Activated CD4-positive, alpha-beta T cell treated with anti-CD3 and anti-CD28 coated beads for 4 hours (primary cell): ENCODE results near the gene RPL29.
A peak's percentile ranks its signal among the peaks of the same experiment; 100 is the strongest.

Experiments
- DNase-seq, 2 donors: peaks; one replicate each; pipeline ENCODE4 v3.0.0-alpha.2; 2020

The RPL29 gene

DNA sequence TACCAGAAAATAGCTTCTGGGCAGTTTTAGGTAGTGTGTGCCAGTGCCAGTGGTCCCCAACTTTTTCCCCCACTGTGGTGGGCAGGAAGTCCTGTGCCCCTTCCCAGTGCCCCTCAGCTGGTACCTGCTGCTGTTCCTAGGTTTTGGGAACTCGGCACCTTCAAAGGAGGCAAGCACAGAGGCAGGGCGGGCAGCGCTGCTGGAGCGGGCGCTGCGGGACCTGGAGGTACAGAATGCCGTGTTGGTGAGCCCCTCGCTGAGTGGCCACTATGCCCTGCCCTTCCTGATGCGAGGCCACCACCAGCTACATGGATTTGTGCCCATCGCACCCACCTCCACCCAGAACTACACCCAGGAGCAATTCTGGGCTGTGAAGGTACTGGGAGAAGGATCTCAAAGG, 15.4 kb downstream of the RPL29 start:
- no peak for DNase-seq

DNA sequence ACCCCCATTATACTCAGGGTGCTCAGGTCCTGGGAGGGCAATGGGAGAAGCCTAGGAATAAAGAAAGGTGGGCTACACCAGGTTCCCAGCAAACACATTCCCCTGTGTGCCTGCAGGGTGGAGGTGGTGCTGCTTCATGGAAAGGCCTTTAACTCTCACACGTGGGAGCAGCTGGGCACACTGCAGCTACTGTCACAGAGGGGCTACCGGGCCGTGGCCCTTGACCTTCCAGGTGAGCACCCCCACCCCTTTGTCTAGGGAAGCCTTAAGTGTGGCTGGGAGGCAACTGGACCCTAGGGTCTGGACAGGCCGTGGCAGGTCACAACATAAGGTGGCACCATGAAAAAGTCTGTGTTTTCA, 17.6 kb downstream of the RPL29 start:
- no peak for DNase-seq

DNA sequence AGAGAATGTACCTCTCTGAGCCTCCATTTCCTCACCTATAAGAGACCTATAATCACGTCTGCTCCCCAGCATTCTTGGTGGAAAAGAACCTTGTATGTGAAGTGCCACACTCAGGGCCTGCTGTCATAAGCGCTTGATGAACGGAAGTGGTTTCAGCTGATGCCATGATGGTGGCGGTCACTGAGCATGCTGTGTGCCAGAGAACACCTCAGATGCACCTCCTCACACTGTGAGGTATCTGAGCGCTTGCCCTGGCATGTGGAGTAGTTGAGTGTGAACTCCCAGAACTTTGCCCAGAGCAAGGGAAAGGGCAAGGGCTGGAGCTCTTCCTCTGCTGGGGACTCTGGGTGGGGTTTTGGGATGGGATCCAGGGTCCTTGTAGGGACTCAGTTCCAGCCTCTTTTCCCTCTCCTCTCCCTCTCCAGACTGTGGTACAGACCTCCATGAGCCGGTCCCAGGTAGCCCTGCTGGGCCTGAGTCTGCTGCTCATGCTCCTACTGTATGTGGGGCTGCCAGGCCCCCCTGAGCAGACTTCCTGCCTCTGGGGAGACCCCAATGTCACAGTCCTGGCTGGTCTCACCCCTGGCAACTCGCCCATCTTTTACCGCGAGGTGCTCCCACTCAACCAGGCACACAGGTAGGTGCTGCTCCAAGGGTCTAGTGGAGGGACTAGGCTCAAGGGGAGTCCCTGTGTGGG, 18.1 kb downstream of the RPL29 start:
- DNase-seq = no peak

DNA sequence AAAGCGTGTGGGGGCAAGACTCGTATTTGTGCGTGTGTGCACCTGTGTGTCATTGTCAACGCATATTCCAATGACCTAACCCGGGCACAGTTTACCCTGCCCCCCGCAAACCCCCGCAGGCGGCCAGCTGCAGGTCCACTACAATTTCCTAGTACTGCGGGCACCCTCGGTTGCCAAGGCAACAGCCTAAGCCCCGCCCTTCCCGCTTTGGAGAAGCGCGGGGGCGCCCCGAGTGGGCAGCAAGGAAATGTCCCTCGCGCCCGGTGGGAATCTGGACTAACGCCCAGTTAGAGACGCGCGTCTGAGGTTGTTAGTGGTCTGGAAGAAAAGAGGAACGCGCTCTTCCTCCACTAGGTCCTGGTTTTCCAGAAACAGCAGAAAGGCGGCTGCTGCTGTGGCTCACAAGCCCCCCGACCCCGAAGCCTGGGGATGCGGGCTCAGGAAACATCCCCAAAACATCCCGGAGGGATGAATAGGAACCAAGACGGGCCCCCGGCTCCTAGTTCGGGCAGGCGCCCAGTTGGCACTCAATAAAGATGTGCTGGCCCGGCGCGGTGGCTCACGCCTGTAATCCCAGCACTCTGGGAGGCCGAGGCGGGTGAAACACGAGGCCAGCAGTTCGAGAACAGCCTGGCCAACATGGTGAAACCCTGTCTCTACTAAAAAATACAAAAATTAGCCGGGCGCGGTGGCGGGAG, 19.7 kb downstream of the RPL29 start:
- no peak for DNase-seq

DNA sequence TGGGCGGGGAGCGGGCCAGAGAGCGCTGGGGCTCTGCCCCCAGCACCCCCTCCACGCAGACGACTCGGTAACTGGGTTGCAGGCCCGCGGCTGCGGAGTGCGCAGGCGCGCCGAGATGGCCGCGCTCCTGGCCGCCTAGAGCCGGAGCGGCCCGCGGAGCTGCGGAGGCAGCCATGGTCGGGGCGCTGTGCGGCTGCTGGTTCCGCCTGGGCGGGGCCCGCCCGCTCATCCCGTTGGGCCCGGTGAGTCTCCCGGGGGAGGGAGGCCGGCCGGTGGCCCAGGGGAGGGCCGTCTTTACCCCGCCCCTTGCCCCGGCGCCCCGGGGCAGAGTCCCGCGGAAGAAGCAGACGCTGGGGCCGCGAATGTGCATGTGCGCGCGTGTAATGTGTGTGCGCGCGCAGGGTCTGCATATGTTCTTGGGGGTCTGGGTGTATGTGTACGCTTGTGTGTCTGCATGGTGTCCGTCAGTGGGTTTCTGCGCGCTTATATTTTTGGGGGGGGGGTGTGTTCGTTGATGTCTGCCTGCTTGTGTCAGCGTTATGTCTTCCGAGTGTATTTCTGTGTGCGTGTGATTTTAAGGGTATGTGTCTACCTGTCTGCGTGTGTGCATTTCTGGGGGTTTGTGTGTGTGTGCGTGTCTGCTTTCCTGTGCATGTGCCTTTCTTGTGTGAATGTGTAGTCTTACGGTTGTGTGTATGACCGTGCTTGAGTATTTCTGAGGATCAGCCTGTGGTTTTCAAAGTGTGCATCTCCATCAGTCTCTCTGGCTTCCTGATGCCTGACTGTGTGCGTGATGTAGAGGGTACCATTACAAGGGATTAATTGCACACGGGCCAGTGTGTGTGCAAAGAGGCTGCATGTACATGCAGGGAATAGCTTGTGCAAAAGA, 20.5 kb downstream of the RPL29 start, which contains the start of gene ABHD14A:
Gene ABHD14A (plus strand): TSS at position 102 of the 889 bp plus-strand sequence. CDS start 72 bp downstream, at position 174.
- peak; percentile 59 to 62 for DNase-seq

DNA sequence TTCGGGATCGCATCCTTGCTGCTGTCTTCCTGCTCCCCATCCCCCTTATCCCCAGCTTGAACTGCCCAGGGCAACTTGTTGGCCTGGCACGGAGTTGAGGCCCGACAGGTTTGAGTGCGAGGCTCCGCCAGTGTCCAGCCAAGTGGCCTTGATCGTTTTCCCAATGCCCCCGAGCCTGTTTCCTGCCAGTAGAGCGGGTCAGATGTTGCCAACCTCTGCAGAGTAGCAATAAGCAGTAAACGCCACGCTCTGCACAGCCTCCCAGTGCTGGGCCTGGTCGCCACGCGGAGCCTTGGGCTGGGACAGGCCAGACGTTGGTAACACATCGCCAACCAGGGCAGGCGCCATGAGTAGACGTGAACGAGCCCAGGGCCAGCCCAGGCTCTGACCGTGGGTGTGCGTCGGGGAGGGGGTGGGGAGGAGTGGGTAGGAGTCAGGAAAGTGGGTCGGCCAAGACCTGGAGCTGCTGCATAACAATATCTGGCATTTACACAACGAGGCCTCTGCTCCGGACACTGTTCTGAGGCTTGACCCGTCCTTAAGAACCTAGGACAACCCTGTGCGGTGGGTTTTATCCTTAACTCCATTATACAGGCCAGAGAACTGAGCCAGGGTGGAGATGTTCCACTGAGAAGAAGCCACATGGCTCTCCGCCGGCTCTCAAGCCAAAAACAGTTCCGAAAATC, 21.3 kb downstream of the RPL29 start:
- DNase-seq = no peak

DNA sequence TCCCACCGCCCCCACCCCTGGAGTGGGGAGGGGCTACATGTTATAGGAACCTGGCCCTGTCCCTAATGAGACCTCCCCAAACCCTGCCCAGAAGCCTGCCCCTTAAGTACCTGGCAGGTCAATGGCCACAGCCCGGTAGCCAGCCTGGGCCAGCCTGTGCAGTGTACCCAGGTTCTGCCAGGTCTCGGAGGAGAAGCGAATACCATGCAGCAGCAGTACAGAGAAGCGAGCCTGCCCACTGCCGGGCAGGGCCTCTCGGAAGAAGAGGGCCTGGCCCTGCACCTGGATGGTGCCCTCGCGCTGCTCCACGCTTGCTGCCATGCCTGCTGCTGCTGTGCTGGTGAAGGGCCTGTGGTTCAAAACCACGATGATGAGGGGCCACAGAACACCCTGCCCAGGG, 24.3 kb downstream of the RPL29 start:
- DNase-seq = no peak

DNA sequence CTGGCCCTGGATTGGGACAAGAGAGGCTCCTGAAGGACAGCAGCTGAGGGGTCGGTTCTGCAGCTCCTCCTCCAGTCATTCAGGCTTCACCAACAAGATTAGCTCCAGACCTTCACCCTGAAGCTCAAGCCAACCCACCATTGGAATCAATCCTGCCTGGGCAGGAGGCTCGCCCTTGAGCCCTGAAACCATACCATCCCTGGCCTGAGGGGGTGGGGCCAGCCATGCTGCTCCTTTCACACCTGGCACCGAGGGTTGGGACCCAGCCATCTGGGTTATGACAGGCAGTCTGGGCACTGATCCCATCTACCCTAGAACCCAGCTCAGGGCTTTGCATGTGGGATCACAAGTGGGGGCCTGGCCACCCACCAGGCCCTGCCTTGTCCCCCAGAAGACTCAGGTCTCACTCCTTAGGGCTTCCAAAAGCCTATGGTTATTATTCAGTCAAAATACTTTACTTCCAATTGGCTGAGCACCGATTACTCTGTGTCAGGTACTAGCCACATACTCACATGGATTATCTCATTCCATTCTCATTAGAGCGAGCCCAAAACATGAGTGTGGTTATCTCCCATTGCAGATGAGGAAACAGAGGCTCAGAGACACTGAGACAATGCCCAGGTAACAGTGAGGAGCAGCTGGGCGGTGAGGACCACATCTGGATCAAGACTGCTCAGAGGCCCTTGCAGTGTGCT, 24.9 kb downstream of the RPL29 start:
- DNase-seq = no peak

DNA sequence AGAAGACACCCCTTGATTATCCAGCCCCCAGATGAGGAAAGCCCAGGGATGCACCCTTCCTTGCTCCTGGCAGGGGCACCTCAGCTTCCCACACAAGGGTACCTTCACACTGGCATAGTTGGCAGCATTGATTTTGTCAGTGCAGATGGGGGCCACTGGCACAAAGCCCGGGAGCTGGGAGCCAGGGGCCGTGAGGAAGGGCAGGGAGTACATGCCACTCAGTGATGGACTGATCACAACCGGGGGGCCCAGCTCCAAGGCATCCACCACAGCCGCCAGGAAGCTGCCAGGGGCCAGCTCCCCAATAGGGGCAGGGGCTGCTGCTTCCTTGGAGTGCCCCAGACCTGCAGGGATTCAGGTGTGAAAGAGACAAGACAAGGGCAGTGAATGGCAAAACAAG, 25.9 kb downstream of the RPL29 start:
- DNase-seq = no peak

DNA sequence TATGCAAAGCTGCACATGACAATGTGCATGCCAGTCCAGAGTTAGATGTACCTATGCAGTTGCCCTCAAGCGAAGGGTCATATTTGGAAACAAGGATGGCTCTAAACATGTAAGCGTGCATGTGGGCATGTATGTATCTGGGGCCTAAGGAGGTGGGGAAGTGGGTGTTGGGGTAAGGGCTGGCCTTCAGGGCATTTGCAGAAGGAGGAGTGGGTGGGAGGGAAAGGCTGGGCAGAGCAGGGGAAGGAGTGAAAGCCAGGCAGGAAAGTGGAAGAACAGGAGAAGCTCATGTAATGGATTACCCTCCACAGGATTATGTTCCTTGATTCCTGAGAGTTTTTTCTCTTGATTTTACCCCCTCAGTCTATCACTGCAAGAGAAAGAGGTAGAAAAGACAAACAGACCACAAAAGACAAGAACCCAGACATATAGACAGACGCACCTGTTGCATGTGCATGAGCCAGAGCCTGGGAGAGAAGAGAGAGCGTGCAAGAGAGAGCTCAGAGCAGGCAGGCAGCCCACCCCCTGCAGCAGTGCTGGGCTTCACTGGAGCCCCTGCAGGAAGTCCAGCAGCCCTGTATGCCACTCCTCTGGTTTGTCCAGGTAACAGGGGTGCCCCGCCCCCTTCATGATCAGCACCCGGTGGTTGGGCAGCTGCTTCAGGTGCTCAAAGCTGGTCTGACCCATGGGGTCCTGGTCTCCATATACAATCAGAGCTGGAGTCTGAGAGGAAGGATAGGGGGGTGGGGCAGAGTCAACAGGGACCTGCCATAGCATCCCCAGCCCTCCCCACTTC, 26.6 kb downstream of the RPL29 start:
- DNase-seq = no peak

DNA sequence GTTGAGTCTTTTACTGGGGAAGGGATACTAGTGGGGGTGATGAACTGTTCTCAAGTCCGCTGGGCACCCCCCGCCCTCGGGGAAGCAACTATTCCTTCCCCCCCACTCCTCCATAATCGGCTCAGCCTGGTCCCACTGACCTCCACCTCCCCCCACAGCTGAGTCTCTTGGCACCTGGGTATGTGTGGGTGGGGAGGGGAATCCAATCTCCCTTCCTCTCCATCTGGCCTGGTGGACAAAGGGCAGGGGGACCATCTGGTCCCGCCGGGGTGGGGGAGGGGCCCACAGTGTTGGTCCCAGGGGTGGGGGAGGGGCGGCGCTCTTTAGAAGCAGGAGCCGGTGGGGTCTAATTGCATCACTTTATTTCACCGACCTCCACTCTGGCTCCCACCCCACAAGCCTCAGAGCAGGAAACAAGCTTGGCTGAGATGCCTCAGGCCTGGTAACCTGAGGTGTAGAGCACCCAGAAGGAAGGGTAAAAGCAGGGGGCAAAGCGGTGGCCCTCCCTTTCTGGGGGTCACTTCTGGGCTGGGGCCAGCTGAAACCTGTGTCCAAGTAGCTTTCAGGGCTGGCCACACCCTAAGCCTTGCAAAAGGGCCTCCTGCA, 27.4 kb downstream of the RPL29 start:
- no peak for DNase-seq

DNA sequence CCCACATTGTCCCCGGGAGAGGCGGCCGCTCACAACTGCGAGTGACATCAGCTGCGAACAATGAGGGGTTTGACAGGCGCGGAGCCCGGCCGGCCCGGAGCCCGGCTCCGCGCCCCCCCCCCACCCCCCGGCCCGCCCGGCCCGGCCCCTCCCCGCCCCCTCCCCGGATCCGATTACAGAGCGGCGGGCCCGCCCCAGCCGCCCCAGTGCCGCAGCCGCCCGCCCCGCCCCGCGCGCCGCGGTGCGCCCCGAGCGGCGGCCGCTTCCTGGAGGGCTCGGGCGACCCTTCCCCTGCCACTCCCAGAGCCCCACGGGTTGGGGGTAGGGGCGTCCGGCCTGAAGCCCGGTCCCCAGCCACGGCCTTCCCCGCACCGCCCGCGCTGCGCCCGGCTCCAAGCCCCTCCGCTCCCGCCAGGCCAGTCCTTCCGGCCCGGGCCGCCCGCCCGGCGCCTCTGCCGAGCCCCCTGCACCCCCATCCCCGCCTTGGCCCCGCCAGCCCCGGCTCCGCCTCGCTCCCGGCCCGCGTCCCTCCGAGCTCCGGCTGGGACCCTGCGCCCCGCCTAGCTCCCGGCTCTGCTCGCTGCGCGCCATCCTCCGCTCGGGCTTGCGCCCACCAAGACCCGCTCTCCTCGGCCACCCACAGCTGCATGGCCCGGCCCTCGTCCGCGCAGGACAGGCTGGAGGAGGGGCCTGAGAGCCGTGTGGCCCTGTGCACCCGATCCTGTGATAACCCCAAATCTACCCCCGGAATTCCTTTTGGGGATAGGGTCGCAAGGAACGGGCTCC, 28.1 kb downstream of the RPL29 start, which contains the start of gene PCBP4:
Gene PCBP4 (minus strand): TSS at position 71 of the 786 bp plus-strand sequence. CDS start 6,214 bp downstream, outside the sequence.
- peak in 1 of 2 donors; percentile 32 for DNase-seq

DNA sequence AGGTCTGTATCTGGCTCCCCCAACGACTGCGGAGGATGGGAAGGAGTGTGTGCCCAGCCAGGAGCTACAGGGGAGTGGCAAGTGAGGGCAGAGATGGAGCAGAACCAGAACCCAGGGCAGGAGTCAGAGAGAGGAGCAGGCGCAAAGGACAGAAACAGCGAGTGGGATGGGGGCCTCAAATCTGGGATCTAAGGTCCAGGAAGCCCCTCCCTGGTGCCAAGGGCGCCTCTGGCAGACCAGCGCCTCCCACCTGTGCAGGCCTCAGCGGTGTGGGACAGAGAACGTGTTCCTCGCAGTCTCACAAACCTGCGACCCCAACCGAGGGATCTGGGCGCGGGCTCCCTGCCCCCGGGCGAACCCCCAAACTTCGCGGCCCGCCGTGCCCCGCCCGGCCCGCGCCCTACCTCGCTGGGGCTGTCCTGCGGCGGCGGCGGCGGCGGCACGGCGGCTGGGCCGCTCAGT, 28.7 kb downstream of the RPL29 start:
- no peak for DNase-seq

DNA sequence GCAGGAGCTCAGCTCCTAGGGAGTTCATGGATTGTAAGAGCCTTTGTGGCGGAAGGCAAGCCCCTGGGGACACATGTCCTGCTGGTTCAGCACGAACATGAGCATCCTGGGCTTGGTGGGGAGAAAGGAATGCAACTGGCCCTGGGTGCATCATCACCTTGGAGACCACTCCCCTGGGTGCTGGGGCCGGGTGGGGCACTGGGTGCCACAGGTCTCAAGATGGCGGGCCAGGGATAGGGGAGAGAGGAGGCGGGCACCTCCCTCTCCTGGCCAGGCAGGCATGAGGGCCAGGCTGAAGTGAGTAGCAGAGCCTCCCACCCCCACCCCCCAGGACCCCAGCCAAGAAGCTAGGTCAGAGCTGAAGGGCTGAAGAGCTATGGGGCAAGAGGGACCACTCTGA, 29.2 kb downstream of the RPL29 start:
- no peak for DNase-seq

DNA sequence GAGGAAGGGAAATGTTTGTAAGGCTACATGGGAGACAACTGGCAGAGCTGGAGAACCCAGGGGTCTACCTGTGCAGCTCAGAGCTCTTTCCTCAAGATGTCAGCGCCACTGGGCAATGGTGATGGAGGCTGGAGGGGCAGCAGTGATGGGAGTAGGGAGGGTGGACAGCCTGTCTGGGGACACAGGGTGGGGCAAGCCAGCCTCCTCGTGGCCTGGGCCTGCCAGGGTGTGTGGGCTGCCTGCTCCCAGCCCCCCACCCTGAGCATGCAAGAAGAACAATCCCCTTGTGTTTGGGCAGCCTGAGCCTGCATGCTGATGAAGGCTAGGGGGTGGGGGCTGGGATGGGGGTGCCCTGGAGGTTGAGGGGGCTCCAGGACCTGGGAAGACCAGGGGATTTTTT, 29.7 kb downstream of the RPL29 start:
- no peak for DNase-seq

DNA sequence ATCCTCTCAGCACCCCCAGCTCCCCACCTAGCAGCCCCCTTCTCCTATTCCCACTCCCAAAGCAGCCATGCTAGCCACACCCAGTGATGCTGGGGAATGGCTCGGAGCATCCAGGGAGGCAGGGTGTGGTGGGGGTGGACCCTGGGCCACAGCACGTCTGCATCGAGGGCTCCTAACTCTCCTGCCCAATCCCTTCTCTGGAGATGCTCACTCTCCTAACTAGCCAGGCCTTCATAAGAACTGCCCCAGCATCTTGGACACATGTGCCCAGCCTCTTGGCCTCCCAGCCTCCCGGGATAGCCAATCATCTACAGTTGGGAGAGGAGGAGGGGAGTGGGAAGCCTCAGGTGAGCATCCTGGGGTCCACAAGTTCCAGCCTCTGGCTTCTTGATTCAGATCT, 31.2 kb downstream of the RPL29 start:
- no peak for DNase-seq

DNA sequence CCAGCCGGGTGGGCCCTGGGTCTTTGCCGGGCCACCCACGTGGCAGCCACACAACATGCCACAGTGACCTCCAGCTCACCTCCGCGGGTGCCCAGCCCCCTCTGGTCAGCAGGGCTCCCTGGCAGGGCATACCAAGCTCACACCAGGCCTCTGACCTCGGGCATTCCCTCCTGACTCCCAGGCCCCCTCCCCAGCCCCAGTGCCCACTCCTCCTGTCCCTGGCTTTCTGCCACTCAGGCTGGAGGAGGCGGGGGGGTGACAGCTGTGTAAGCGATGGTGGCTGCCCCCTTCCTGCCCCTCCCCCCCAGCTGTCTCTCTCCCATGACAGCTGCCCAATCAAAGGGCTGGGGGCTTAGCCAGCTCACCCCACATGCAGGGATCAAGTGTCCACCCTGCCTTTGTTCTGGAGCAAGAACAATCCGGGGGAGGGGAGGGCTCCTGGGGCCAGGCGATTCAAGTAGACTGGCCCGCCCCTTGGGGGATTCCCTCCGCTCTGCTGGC, 31.7 kb downstream of the RPL29 start:
- no peak for DNase-seq

DNA sequence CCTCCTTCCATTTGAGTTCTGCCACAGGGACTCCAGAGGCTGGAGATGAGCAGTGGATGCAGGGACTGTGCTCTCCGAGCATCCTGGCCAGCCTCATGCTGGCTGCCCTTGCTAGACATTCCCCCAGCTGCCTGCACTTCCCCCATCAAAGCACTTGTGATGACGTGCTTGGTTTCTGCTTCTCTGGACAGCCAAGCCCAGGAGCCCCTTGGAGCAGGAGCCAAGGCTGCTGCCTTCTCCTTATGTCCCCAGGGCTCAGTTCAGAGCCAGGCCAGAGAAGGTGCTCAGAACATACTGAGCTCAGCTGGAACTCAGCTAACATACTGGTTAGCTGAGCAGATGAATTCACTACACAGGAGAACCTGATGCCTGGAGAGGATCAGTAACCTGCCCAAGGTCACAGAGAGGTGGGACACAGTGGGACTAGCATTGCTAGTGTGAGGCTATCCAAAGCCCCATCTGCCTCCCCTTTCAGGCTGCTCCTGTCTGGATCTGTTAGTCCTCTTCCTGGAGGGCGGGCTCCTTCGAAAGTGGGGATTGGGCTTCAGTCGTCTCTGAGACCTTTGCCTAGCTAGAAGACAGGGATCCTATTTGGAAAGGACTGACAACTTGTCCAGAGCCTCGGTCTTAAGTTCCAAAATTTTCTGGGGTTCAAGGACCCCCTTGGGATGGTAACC, 32.7 kb downstream of the RPL29 start:
- no peak for DNase-seq
